Esophagus muscularis mucosa (tissue), 4 donors: ENCODE data around the gene ZNF275. TPM values are rescaled to one million over a fixed set of nuclear protein-coding genes. Genes with fewer than 3 reads are reported as not detected.

Experiments
- DNase-seq: peaks from one replicate; pipeline ENCODE4 v3.0.0-alpha.2; 2017; ENCODE audit errors: extremely low spot score
- H3K27ac ChIP-seq, 4 donors: fragments of 200-600 bp; sonication (generic); replicated peaks in 1 of 4; 1 replicate in 3 of 4; 2 replicates in 1 of 4; pipeline ENCODE4 v1.5.1; 2016 to 2019; ENCODE audit warnings: mild to moderate bottlenecking in 1 of 4
- H3K27me3 ChIP-seq, 4 donors: fragments of 200-600 bp; sonication (generic); one replicate each; pipeline versions ENCODE4 v1.5.1 to v1.6.0; 2016 to 2019
- H3K36me3 ChIP-seq, 4 donors: fragments of 200-600 bp; sonication (generic); one replicate each; pipeline ENCODE4 v1.5.1; 2016 to 2019
- H3K4me1 ChIP-seq, 4 donors: fragments of 200-600 bp; sonication (generic); one replicate each; pipeline ENCODE4 v1.5.1; 2016 to 2019
- H3K4me3 ChIP-seq, 4 donors: fragments of 200-600 bp; sonication (generic); 1 replicate in 2 of 4; 2 replicates in 2 of 4; pipeline ENCODE4 v1.5.1; 2016 to 2019; ENCODE audit warnings: mild to moderate bottlenecking in 4 of 4, moderate library complexity in 1 of 4
- H3K9me3 ChIP-seq, 4 donors: fragments of 200-600 bp; sonication (generic); 1 replicate in 3 of 4; 2 replicates in 1 of 4; pipeline ENCODE4 v1.5.1; 2016 to 2019
- CTCF ChIP-seq, 3 experiments: fragments of 200-600 bp in 2 of 3; fragments of 450-650 bp in 1 of 3; sonication (generic) in 2 of 3; IDR thresholded peaks; one replicate each; pipeline ENCODE4 v1.5.1; 2017 to 2019; ENCODE audit warnings: antibody characterized with exemption in 3 of 3, mild to moderate bottlenecking in 2 of 3, moderate library complexity in 1 of 3
- EP300 ChIP-seq: sonication (generic); formaldehyde crosslinking; IDR thresholded peaks from one replicate; pipeline ENCODE4 v1.6.1; 2017; ENCODE audit warnings: antibody characterized with exemption
- POLR2A ChIP-seq: fragments of 450-650 bp; IDR thresholded peaks from one replicate; pipeline ENCODE4 v1.6.1; 2017; ENCODE audit warnings: antibody characterized with exemption, moderate library complexity, mild to moderate bottlenecking, low read depth
- POLR2AphosphoS5 ChIP-seq, 2 donors: sonication (generic); formaldehyde crosslinking; IDR thresholded peaks; one replicate each; pipeline ENCODE4 v1.6.1; 2017; ENCODE audit warnings: antibody characterized with exemption in 2 of 2
- WGBS: methylation state at CpG from one replicate; pipeline ENCODE4 v1.1.5; 2018; 5-methylcytosine and 5-hydroxymethylcytosine counted together
- intact Hi-C: fragments of 100-400 bp; cut with DNase I; formaldehyde crosslinking; loops from one replicate; pipeline ENCODE4 v1.15.1; 2023
- total RNA-seq, 4 donors: library from RNA; depleted of rRNA; stranded (reverse); fragments of >200 nt; gene quantifications; one replicate each; pipeline versions ENCODE4 v1.1.0 to v1.2.1, GENCODE V29; 2016

The ZNF275 gene
- total RNA-seq, 4 donors from 2014 or later: 12.5 to 18.4 (median 17.4) TPM

GRCh38 chrX:153320555-153321184, 13.3 kb upstream of the ZNF275 start:
- H3K4me3 ChIP-seq: no peak overlapping the region
- no peak for DNase-seq
- TF ChIP-seq EP300: no peak
- no peak for TF ChIP-seq POLR2AphosphoS5 (IDR thresholded peaks at IDR 0.05)
- no peak for TF ChIP-seq POLR2A
- no peak for TF ChIP-seq CTCF (IDR thresholded peaks at IDR 0.05)
- WGBS: 61% methylated on average over 3 of the region's 13 CpGs
- H3K4me1 ChIP-seq: no peaks in the 10 kb centered on the region
- no peaks in the 10 kb centered on the region for H3K36me3 ChIP-seq
- H3K27ac ChIP-seq: no peak overlapping the region
- intact Hi-C loops: no loop called here
- peaks cover 0 to 25% (median 5%) of the 10 kb centered on the region in 4 donors for H3K27me3 ChIP-seq
- peaks cover 0 to 1% (median 0%) of the 10 kb centered on the region in 4 donors for H3K9me3 ChIP-seq

GRCh38 chrX:153321381-153322124, 12.4 kb upstream of the ZNF275 start, which contains the start of gene PNMA6F:
PNMA6F (minus strand) TSS chrX:153321767; CDS start chrX:153320674, 1,093 bp downstream.
- H3K4me3 ChIP-seq: no peak within 1 kb of the TSS
- intact Hi-C loops: no loop called here
- peaks cover 0 to 5% (median 0%) of the 10 kb centered on the region in 4 donors for H3K9me3 ChIP-seq
- WGBS: 74% methylated on average over 10 of the region's 36 CpGs
- no peak within 1 kb of the TSS for H3K27ac ChIP-seq
- TF ChIP-seq POLR2AphosphoS5 (IDR thresholded peaks at IDR 0.05) (no peak), CTCF (IDR thresholded peaks at IDR 0.05) (no peak), EP300 (no peak), POLR2A (no peak)
- peaks cover 0 to 25% (median 5%) of the 10 kb centered on the region in 4 donors for H3K27me3 ChIP-seq
- H3K4me1 ChIP-seq: no peaks in the 10 kb centered on the region
- DNase-seq: no peak
- H3K36me3 ChIP-seq: no peaks in the 10 kb centered on the region

- no peaks in the 10 kb centered on the region for H3K4me1 ChIP-seq
- WGBS: 81% methylated on average over 4 of the region's 4 CpGs
Measured at GRCh38 chrX:153327561-153327960, 6.4 kb upstream of the ZNF275 start.

GRCh38 chrX:153333266-153333665, 687 bp upstream of the ZNF275 start:
- TF ChIP-seq POLR2AphosphoS5 (IDR thresholded peaks at IDR 0.05) (no peak), CTCF (IDR thresholded peaks at IDR 0.05) (no peak), EP300 (no peak)
- WGBS: 64% methylated on average over 2 of the region's 2 CpGs
- intact Hi-C loops: no loop called here
- no peak for DNase-seq
- H3K9me3 ChIP-seq: no peaks in the 10 kb centered on the region
- peaks cover 0 to 4% (median 0%) of the 10 kb centered on the region in 4 donors for H3K36me3 ChIP-seq
- no peak overlapping the region for H3K27ac ChIP-seq
- peak overlapping the region in 3 of 4 donors; percentile 62 to 69 (median 66) for H3K4me3 ChIP-seq
- H3K4me1 ChIP-seq: peaks cover 3 to 27% (median 17%) of the 10 kb centered on the region in 4 donors
- no peaks in the 10 kb centered on the region for H3K27me3 ChIP-seq

More at GRCh38 chrX:153327561-153327960, 6.4 kb upstream of the ZNF275 start:
- TF ChIP-seq POLR2AphosphoS5 (IDR thresholded peaks at IDR 0.05) (no peak), CTCF (IDR thresholded peaks at IDR 0.05) (no peak), EP300 (no peak), POLR2A (no peak)
- Histone ChIP-seq H3K27ac (no peak overlapping the region), H3K27me3 (no peaks in the 10 kb centered on the region), H3K4me3 (no peak overlapping the region), H3K9me3 (peaks cover 0 to 8% (median 0%) of the 10 kb centered on the region in 4 donors), H3K36me3 (no peaks in the 10 kb centered on the region)
- intact Hi-C loops: no loop called here
- DNase-seq: no peak
